CD8-positive, alpha-beta memory T cell (primary cell): ENCODE data around the gene RFPL4A. TPM values are rescaled to one million over a fixed set of nuclear protein-coding genes. Genes with fewer than 3 reads are reported as not detected.
"Not testable (repeated sequence)": the region's sequence is repeated elsewhere in the genome, so short reads cannot be mapped to it uniquely, and the experiment has no call there.

Experiments used
- CTCF ChIA-PET: fragments of 350-600 bp; sonication (Branson Sonifier 250); formaldehyde crosslinking; loops from one replicate; lab custom pipeline; 2021; ENCODE audit warnings: antibody characterized with exemption; lab: Charles Lee
- POLR2A ChIA-PET: fragments of 350-600 bp; sonication (Branson Sonifier 250); formaldehyde crosslinking; loops from one replicate; lab custom pipeline; 2021; ENCODE audit warnings: antibody characterized with exemption; lab: Charles Lee
- DNase-seq, 5 donors: peaks; one replicate each; pipeline versions ENCODE4 v3.0.0 to v3.0.0-alpha.2; 2020 to 2022; ENCODE audit warnings: mixed read lengths in 1 of 5
- H3K27ac ChIP-seq: one replicate; pipeline ENCODE4 v1.7.0; 2013; ENCODE audit warnings: low read depth, mild to moderate bottlenecking, low read length, moderate library complexity
- H3K27me3 ChIP-seq: 2 replicates; pipeline ENCODE4 v1.7.0; 2013; ENCODE audit warnings: low read length, mild to moderate bottlenecking; ENCODE audit not compliant: insufficient read depth, poor library complexity, severe bottlenecking
- H3K36me3 ChIP-seq: 2 replicates; pipeline ENCODE4 v1.7.0; 2013; ENCODE audit warnings: mild to moderate bottlenecking, low read length, moderate library complexity; ENCODE audit not compliant: insufficient read depth
- H3K4me1 ChIP-seq: 2 replicates; pipeline ENCODE4 v1.7.0; 2013; ENCODE audit warnings: mild to moderate bottlenecking, low read length, moderate library complexity; ENCODE audit not compliant: insufficient read depth
- H3K4me3 ChIP-seq: 2 replicates; pipeline ENCODE4 v1.7.0; 2013; ENCODE audit warnings: mild to moderate bottlenecking, low read length
- H3K9me3 ChIP-seq: 2 replicates; pipeline ENCODE4 v1.7.0; 2013; ENCODE audit warnings: mild to moderate bottlenecking, low read length
- H3K27ac Mint-ChIP-seq, 8 donors: one replicate each; pipeline ENCODE4 v1.8.0; 2020 to 2021; ENCODE audit warnings: mixed read lengths in 8 of 8, mild to moderate bottlenecking in 6 of 8, inconsistent platforms in 3 of 8, moderate library complexity in 3 of 8
- H3K27me3 Mint-ChIP-seq, 2 donors: one replicate each; pipeline ENCODE4 v1.8.0; 2020 to 2021; ENCODE audit warnings: mixed read lengths in 2 of 2, mild to moderate bottlenecking in 1 of 2, moderate library complexity in 1 of 2
- H3K36me3 Mint-ChIP-seq, 3 donors: one replicate each; pipeline ENCODE4 v1.8.0; 2020 to 2021; ENCODE audit warnings: mixed read lengths in 3 of 3, inconsistent platforms in 1 of 3, mild to moderate bottlenecking in 1 of 3
- H3K4me1 Mint-ChIP-seq, 3 donors: one replicate each; pipeline ENCODE4 v1.8.0; 2020 to 2021; ENCODE audit warnings: mixed read lengths in 3 of 3, inconsistent platforms in 1 of 3, mild to moderate bottlenecking in 1 of 3
- H3K4me3 Mint-ChIP-seq, 7 donors: one replicate each; pipeline ENCODE4 v1.8.0; 2020 to 2021; ENCODE audit warnings: mixed read lengths in 7 of 7, mild to moderate bottlenecking in 6 of 7, moderate library complexity in 4 of 7, inconsistent platforms in 2 of 7
- H3K9me3 Mint-ChIP-seq, 5 donors: one replicate each; pipeline ENCODE4 v1.8.0; 2020 to 2022; ENCODE audit warnings: mixed read lengths in 5 of 5, mild to moderate bottlenecking in 3 of 5, moderate library complexity in 2 of 5, inconsistent platforms in 1 of 5
- polyA plus RNA-seq: library from polyadenylated mRNA; unstranded; fragments of 300-500 nt; fragmentation: Illumina TruSeq; gene quantifications from one replicate; pipeline ENCODE4 v1.2.3, GENCODE V29; 2021
- total RNA-seq, 2 experiments: library from RNA; stranded (reverse); gene quantifications; one replicate each; pipeline ENCODE4 v1.2.3, GENCODE V29; 2021

Gene RFPL4A
- total RNA-seq = not detected
- not detected for polyA plus RNA-seq

- peaks cover 10 to 24% of the 10 kb centered on the region in 2 donors for H3K27me3 Mint-ChIP-seq
- CTCF ChIA-PET, H3K9me3 ChIP-seq, H3K36me3 Mint-ChIP-seq, H3K4me1 ChIP-seq, POLR2A ChIA-PET, DNase-seq, H3K27ac ChIP-seq, H3K27me3 ChIP-seq, H3K36me3 ChIP-seq, H3K4me1 Mint-ChIP-seq, H3K4me3 Mint-ChIP-seq, H3K4me3 ChIP-seq, H3K27ac Mint-ChIP-seq, H3K9me3 Mint-ChIP-seq: not testable (repeated sequence)
Observed at GRCh38 chr19:55758797-55759196, at the start of gene RFPL4A. TSS of gene RFPL4A (plus strand) at chr19:55759097. CDS start at chr19:55761801, 2,704 bp downstream.

GRCh38 chr19:55711719-55712118 lies 47.2 kb upstream of the RFPL4A start:
- Mint-ChIP-seq H3K4me3 (no peak overlapping the region), H3K27ac (peak overlapping the region in 1 of 8 donors; percentile 34), H3K36me3 (no peaks in the 10 kb centered on the region), H3K9me3 (peaks cover 0 to 2% (median 0%) of the 10 kb centered on the region in 5 donors), H3K4me1 (peaks cover 3 to 5% (median 5%) of the 10 kb centered on the region in 3 donors), H3K27me3 (peaks cover 6 to 10% of the 10 kb centered on the region in 2 donors)
- CTCF ChIA-PET = no interaction called here
- DNase-seq = no peak
- H3K4me3 ChIP-seq = no peak overlapping the region
- H3K9me3 ChIP-seq = no peaks in the 10 kb centered on the region
- POLR2A ChIA-PET = no interaction called here
- no peaks in the 10 kb centered on the region for H3K4me1 ChIP-seq
- H3K36me3 ChIP-seq = no peaks in the 10 kb centered on the region
- no peaks in the 10 kb centered on the region for H3K27me3 ChIP-seq
- H3K27ac ChIP-seq = no peak overlapping the region

GRCh38 chr19:55712804-55713631 lies 45.9 kb upstream of the RFPL4A start:
- no peak for DNase-seq
- Mint-ChIP-seq H3K27ac (peak overlapping the region in 3 of 8 donors; percentile 47 to 79 (median 47)), H3K9me3 (peaks cover 0 to 2% (median 0%) of the 10 kb centered on the region in 5 donors), H3K36me3 (no peaks in the 10 kb centered on the region), H3K4me3 (no peak overlapping the region), H3K4me1 (peaks cover 3 to 5% (median 5%) of the 10 kb centered on the region in 3 donors), H3K27me3 (peaks cover 14 to 23% of the 10 kb centered on the region in 2 donors)
- H3K4me3 ChIP-seq = no peak overlapping the region
- ChIA-PET POLR2A (no interaction called here), CTCF (no interaction called here)
- H3K4me1 ChIP-seq = no peaks in the 10 kb centered on the region
- H3K9me3 ChIP-seq = no peaks in the 10 kb centered on the region
- H3K36me3 ChIP-seq = no peaks in the 10 kb centered on the region
- H3K27me3 ChIP-seq = no peaks in the 10 kb centered on the region
- no peak overlapping the region for H3K27ac ChIP-seq

- no peaks in the 10 kb centered on the region for H3K27me3 ChIP-seq
Observed at GRCh38 chr19:55716531-55716930, 42.4 kb upstream of the RFPL4A start.

GRCh38 chr19:55717251-55717650 lies 41.6 kb upstream of the RFPL4A start:
- Histone ChIP-seq H3K4me1 (no peaks in the 10 kb centered on the region), H3K36me3 (no peaks in the 10 kb centered on the region), H3K4me3 (no peak overlapping the region), H3K27me3 (no peaks in the 10 kb centered on the region), H3K27ac (no peak overlapping the region), H3K9me3 (no peaks in the 10 kb centered on the region)
- Mint-ChIP-seq H3K36me3 (peaks cover 0 to 4% (median 3%) of the 10 kb centered on the region in 3 donors), H3K9me3 (peaks cover 6 to 25% (median 20%) of the 10 kb centered on the region in 5 donors), H3K27ac (peak overlapping the region in 1 of 8 donors; percentile 41), H3K27me3 (peaks cover 50 to 63% of the 10 kb centered on the region in 2 donors), H3K4me1 (peaks cover 3 to 5% (median 5%) of the 10 kb centered on the region in 3 donors), H3K4me3 (no peak overlapping the region)
- no peak for DNase-seq
- CTCF ChIA-PET = no interaction called here
- POLR2A ChIA-PET = no interaction called here

More at GRCh38 chr19:55716531-55716930, 42.4 kb upstream of the RFPL4A start:
- Histone ChIP-seq H3K4me1 (no peaks in the 10 kb centered on the region), H3K4me3 (no peak overlapping the region), H3K27ac (no peak overlapping the region), H3K36me3 (no peaks in the 10 kb centered on the region), H3K9me3 (no peaks in the 10 kb centered on the region)
- no peak for DNase-seq
- ChIA-PET POLR2A (no interaction called here), CTCF (no interaction called here)
- peak overlapping the region in 1 of 8 donors; percentile 79 for H3K27ac Mint-ChIP-seq
- H3K27me3 Mint-ChIP-seq = peaks cover 43 to 56% of the 10 kb centered on the region in 2 donors
- H3K4me3 Mint-ChIP-seq = no peak overlapping the region
- H3K9me3 Mint-ChIP-seq = peaks cover 0 to 18% (median 13%) of the 10 kb centered on the region in 5 donors
- H3K4me1 Mint-ChIP-seq = peaks cover 3 to 5% (median 5%) of the 10 kb centered on the region in 3 donors
- no peaks in the 10 kb centered on the region for H3K36me3 Mint-ChIP-seq

- DNase-seq, H3K4me1 ChIP-seq, H3K9me3 ChIP-seq, H3K4me1 Mint-ChIP-seq, H3K36me3 Mint-ChIP-seq, POLR2A ChIA-PET, H3K27ac ChIP-seq, H3K4me3 ChIP-seq, CTCF ChIA-PET, H3K27me3 ChIP-seq, H3K27ac Mint-ChIP-seq, H3K4me3 Mint-ChIP-seq, H3K36me3 ChIP-seq: not testable (repeated sequence)
- Mint-ChIP-seq H3K9me3 (peaks cover 10 to 30% (median 25%) of the 10 kb centered on the region in 5 donors), H3K27me3 (peaks cover 51 to 71% of the 10 kb centered on the region in 2 donors)
Observed at GRCh38 chr19:55717879-55718711, 40.8 kb upstream of the RFPL4A start.

- ChIA-PET POLR2A (no interaction called here), CTCF (no interaction called here)
- Histone ChIP-seq H3K27ac (no peak overlapping the region), H3K36me3 (no peaks in the 10 kb centered on the region), H3K4me3 (no peak overlapping the region), H3K4me1 (no peaks in the 10 kb centered on the region), H3K9me3 (no peaks in the 10 kb centered on the region), H3K27me3 (no peaks in the 10 kb centered on the region)
- H3K9me3 Mint-ChIP-seq = peaks cover 10 to 30% (median 25%) of the 10 kb centered on the region in 5 donors
- H3K27ac Mint-ChIP-seq = no peak overlapping the region
- peaks cover 52 to 77% of the 10 kb centered on the region in 2 donors for H3K27me3 Mint-ChIP-seq
- H3K36me3 Mint-ChIP-seq = peaks cover 0 to 4% (median 3%) of the 10 kb centered on the region in 3 donors
- no peak overlapping the region for H3K4me3 Mint-ChIP-seq
- H3K4me1 Mint-ChIP-seq = no peaks in the 10 kb centered on the region
- DNase-seq = no peak
Observed at GRCh38 chr19:55720214-55720746, 38.6 kb upstream of the RFPL4A start.
